ENCODE data around the gene NLGN3. TPM values are rescaled to one million over a fixed set of nuclear protein-coding genes. Genes with fewer than 3 reads are reported as not detected.

NLGN3 gene
- total and polyA plus RNA-seq, 2 of the 8 experiments (the other 6 are each of a cell fraction or from before 2014, with no cell fraction given), result 12.0 to 14.8 TPM

DNA sequence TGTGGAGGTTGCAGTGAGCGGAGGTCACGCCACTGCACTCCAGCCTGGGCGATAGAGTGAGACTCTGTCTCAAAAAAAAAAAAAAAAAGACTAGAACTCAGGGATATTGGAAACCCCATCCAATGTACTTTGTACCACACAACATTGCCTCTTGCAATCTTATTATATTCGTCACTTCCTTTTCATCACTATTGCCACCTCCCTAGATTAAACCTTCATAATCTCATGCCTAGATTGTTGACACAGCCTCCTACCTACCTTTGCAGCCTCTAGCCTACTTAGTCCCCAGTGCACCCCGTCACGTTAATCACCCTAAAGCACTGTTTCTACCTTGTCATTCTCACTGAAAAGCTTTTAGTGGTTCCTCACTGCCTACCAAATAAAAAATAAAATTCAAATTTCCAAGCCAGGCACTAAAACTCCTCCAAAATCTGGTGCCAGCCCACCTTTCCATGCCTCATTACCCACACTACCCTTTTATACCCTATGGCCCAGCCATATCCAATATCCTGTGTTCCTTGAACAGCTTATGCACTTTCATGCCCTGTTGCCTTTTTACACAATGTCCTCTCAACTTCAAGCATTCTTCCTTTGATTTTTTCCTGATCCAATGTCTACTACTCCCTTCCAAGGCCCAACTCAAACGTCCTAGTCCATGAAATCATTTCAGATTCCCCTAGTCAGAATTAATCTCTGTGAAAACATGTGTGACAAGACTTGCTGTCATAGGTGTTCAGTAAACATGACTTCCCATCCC lies 54.8 kb downstream of the NLGN3 start:
- H4K20me1 ChIP-seq (replicated peaks in 1 of 2; ENCODE audit: control insufficient read depth in 1 of 2, insufficient read depth in 2 of 2, low read length in 2 of 2), result no peaks in the 10 kb centered on the region
- no peak overlapping the region for H4K5ac ChIP-seq (ENCODE audit: insufficient read length, low read depth, low read length)
- H3K79me1 ChIP-seq (ENCODE audit: low read depth, low read length), result no peaks in the 10 kb centered on the region
- H3K23me2 ChIP-seq (ENCODE audit: low read depth, low read length), result no peaks in the 10 kb centered on the region
- no peak overlapping the region for H2BK15ac ChIP-seq (ENCODE audit: low read length)
- FAIRE-seq (peak; percentile 48), DNase-seq (ENCODE audit: low read depth in 1 of 2, low spot score in 2 of 2) (no peak)
- no peak overlapping the region for H3K23ac ChIP-seq (ENCODE audit: insufficient read length)
- H2BK120ac ChIP-seq (replicated peaks; ENCODE audit: low read depth, low read length), result no peak overlapping the region
- H3K4me1 ChIP-seq (replicated peaks in 1 of 4; ENCODE audit: control insufficient read depth in 3 of 4, insufficient read depth in 4 of 4, low read length in 3 of 4), result peaks cover 0 to 4% (median 0%) of the 10 kb centered on the region in 4 experiments; a peak in 2 of 7 replicates
- no peaks in the 10 kb centered on the region for H3K36me3 ChIP-seq (ENCODE audit: control insufficient read depth in 2 of 4, insufficient read depth in 4 of 4, low read length in 3 of 4)
- H3K4ac ChIP-seq (replicated peaks; ENCODE audit: insufficient read length, low read depth, low read length), result no peak overlapping the region
- H3K14ac ChIP-seq (ENCODE audit: insufficient read length), result no peak overlapping the region
- H3K27ac ChIP-seq (ENCODE audit: low read depth, low read length), result no peak overlapping the region
- ChIA-PET CTCF (ENCODE audit: partially characterized antibody) (no interaction called here), POLR2A (ENCODE audit: partially characterized antibody) (no interaction called here)
- no peaks in the 10 kb centered on the region for H3K79me2 ChIP-seq (ENCODE audit: control insufficient read depth in 1 of 2, insufficient read depth in 2 of 2, low read length in 2 of 2)
- no peak overlapping the region for H4K91ac ChIP-seq (replicated peaks; ENCODE audit: insufficient read length, low read length)
- no peak overlapping the region for H2AFZ ChIP-seq (ENCODE audit: low read length)
- 84 to 100% methylated on average over 1 to 4 of the region's 7 CpGs for WGBS, 2 experiments (ENCODE audit: extremely low coverage in 1 of 2, insufficient coverage in 1 of 2, insufficient read length in 1 of 2, insufficient replicate concordance in 2 of 2, low coverage in 1 of 2, low lambda C conversion rate in 2 of 2, missing lambda C conversion rate in 1 of 2)
- no peak overlapping the region for H2BK20ac ChIP-seq (ENCODE audit: low read length)
- H3K18ac ChIP-seq (ENCODE audit: extremely low read depth, low read length), result no peak overlapping the region
- H3K4me2 ChIP-seq (ENCODE audit: insufficient read depth in 1 of 2, low read depth in 2 of 2, low read length in 2 of 2), result no peak overlapping the region
- no peak overlapping the region for H3K56ac ChIP-seq (replicated peaks; ENCODE audit: insufficient read length, low read depth, low read length)
- H3K4me3 ChIP-seq (ENCODE audit: extremely low read depth in 1 of 4, insufficient read depth in 2 of 4, low read depth in 3 of 4, low read length in 4 of 4), result no peak overlapping the region
- H2AK5ac ChIP-seq (ENCODE audit: low read depth, low read length), result no peak overlapping the region
- no peak overlapping the region for H2BK5ac ChIP-seq (ENCODE audit: low read depth, low read length)
- H2BK12ac ChIP-seq (ENCODE audit: low read depth, low read length), result no peak overlapping the region
- no peak overlapping the region for H3K9ac ChIP-seq (replicated peaks in 1 of 4; ENCODE audit: extremely low read depth in 1 of 4, low read depth in 3 of 4, low read length in 3 of 4)
- no peaks in the 10 kb centered on the region for H3K27me3 ChIP-seq (replicated peaks in 1 of 4; ENCODE audit: control insufficient read depth in 3 of 4, extremely low read depth in 1 of 4, insufficient read depth in 3 of 4, low read length in 3 of 4)
- no peak overlapping the region for H4K8ac ChIP-seq (ENCODE audit: extremely low read depth, insufficient read depth, low read length)
- no peaks in the 10 kb centered on the region for H3K9me3 ChIP-seq (ENCODE audit: insufficient read depth in 2 of 2, low read depth in 1 of 2, low read length in 1 of 2)
- TF ChIP-seq CBX8 (IDR thresholded peaks at IDR 0.05; ENCODE audit: borderline replicate concordance, low read depth, low read length) (no peak), KDM4A (IDR thresholded peaks at IDR 0.05; ENCODE audit: low read depth, low read length, severe bottlenecking) (no peak), EGR1 (IDR thresholded peaks at IDR 0.05; ENCODE audit: borderline replicate concordance, low read depth, low read length) (no peak), PHF8 (conservative IDR thresholded peaks at IDR 0.05; ENCODE audit: low read depth, low read length) (no peak), ZNF274 (IDR thresholded peaks at IDR 0.05; ENCODE audit: borderline replicate concordance, extremely low read depth, low read length) (no peak), ASH2L (IDR thresholded peaks at IDR 0.05; ENCODE audit: low read length) (no peak), SIN3A (conservative IDR thresholded peaks at IDR 0.05 in 1 of 2, IDR thresholded peaks at IDR 0.05 in 1 of 2; ENCODE audit: low read depth in 1 of 2, low read length in 2 of 2) (no peak), FOSL1 (IDR thresholded peaks at IDR 0.05; ENCODE audit: insufficient read depth, low read depth, low read length) (no peak)
- TF ChIP-seq, protein P1, sequence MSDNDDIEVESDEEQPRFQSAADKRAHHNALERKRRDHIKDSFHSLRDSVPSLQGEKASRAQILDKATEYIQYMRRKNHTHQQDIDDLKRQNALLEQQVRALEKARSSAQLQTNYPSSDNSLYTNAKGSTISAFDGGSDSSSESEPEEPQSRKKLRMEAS (IDR thresholded peaks at IDR 0.05), result no peak
- TF ChIP-seq, protein P2, sequence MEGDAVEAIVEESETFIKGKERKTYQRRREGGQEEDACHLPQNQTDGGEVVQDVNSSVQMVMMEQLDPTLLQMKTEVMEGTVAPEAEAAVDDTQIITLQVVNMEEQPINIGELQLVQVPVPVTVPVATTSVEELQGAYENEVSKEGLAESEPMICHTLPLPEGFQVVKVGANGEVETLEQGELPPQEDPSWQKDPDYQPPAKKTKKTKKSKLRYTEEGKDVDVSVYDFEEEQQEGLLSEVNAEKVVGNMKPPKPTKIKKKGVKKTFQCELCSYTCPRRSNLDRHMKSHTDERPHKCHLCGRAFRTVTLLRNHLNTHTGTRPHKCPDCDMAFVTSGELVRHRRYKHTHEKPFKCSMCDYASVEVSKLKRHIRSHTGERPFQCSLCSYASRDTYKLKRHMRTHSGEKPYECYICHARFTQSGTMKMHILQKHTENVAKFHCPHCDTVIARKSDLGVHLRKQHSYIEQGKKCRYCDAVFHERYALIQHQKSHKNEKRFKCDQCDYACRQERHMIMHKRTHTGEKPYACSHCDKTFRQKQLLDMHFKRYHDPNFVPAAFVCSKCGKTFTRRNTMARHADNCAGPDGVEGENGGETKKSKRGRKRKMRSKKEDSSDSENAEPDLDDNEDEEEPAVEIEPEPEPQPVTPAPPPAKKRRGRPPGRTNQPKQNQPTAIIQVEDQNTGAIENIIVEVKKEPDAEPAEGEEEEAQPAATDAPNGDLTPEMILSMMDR (IDR thresholded peaks at IDR 0.05; ENCODE audit: control extremely low read depth in 1 of 3, insufficient read depth in 1 of 3, low read depth in 1 of 3, low read length in 3 of 3), result no peak
